Natural killer cell treated with Interleukin-12 subunit alpha and Interleukin-12 subunit beta and Interleukin-15 and Interleukin-18, amount 100 ng/mL, for 72 hours (primary cell): ENCODE data around the gene AFF2. TPM values are rescaled to one million over a fixed set of nuclear protein-coding genes. Genes with fewer than 3 reads are reported as not detected.

Experiments
- ATAC-seq, 2 donors: fragments of 150-1000 bp; cut with Tn5 transposase in 1 of 2; sonication (Bioruptor Pico), chemical (Tn5 transposase) in 1 of 2; 2 replicates each; pipeline ENCODE4 v1.10.0; 2021
- DNase-seq: peaks from one replicate; pipeline ENCODE4 v3.0.0; 2022; ENCODE audit warnings: low spot score
- H3K27ac Mint-ChIP-seq, 2 donors: 1 replicate in 1 of 2; 2 replicates in 1 of 2; pipeline ENCODE4 v1.8.0; 2022; ENCODE audit warnings: mixed read lengths in 2 of 2, mild to moderate bottlenecking in 1 of 2, moderate library complexity in 1 of 2
- H3K27me3 Mint-ChIP-seq, 2 donors: 1 replicate in 1 of 2; 2 replicates in 1 of 2; pipeline ENCODE4 v1.8.0; 2022; ENCODE audit warnings: mixed read lengths in 2 of 2
- H3K36me3 Mint-ChIP-seq: one replicate; pipeline ENCODE4 v1.8.0; 2022; ENCODE audit warnings: mixed read lengths
- H3K4me1 Mint-ChIP-seq, 2 donors: 1 replicate in 1 of 2; 2 replicates in 1 of 2; pipeline ENCODE4 v1.8.0; 2022; ENCODE audit warnings: low read depth in 2 of 2, mixed read lengths in 2 of 2, mild to moderate bottlenecking in 1 of 2
- H3K4me3 Mint-ChIP-seq: one replicate; pipeline ENCODE4 v1.8.0; 2022; ENCODE audit warnings: mixed read lengths
- H3K9me3 Mint-ChIP-seq: 2 replicates; pipeline ENCODE4 v1.8.0; 2022; ENCODE audit warnings: mixed read lengths
- total RNA-seq, 2 donors: library from RNA; stranded (reverse); gene quantifications; one replicate each; pipeline ENCODE4 v1.2.3, GENCODE V29; 2022

The AFF2 gene
- total RNA-seq, 2 donors from 2014 or later = 1.5 to 5.1 TPM

DNA sequence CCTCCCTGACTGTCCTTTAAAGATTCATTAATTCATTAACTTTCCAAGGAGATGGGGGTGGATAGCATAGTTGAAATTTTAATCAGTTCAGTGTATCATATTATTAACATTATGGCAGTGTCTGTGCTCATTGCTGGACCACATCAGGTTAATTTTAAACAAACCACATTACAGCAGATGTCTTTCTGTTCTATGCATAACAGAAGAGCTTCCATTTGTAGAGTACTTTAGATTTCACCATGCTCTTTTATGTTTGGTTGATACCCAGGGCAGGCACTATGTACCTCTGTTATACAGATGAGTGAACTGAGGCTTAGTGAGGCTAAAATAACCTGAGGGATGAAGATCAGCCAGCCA, 41.1 kb downstream of the AFF2 start:
- no peaks in the 10 kb centered on the region for H3K9me3 Mint-ChIP-seq
- H3K4me1 Mint-ChIP-seq = no peaks in the 10 kb centered on the region
- H3K27me3 Mint-ChIP-seq = peaks cover 0 to 5% of the 10 kb centered on the region in 2 donors
- DNase-seq (no peak), ATAC-seq (no peak)
- no peak overlapping the region for H3K27ac Mint-ChIP-seq
- H3K4me3 Mint-ChIP-seq = no peak overlapping the region
- H3K36me3 Mint-ChIP-seq = no peaks in the 10 kb centered on the region

GRCh38 chrX:148542481-148543255, 42.3 kb downstream of the AFF2 start:
- H3K9me3 Mint-ChIP-seq = no peaks in the 10 kb centered on the region
- no peak overlapping the region for H3K4me3 Mint-ChIP-seq
- H3K36me3 Mint-ChIP-seq = no peaks in the 10 kb centered on the region
- ATAC-seq (no peak), DNase-seq (no peak)
- H3K4me1 Mint-ChIP-seq = no peaks in the 10 kb centered on the region
- H3K27me3 Mint-ChIP-seq = peaks cover 0 to 5% of the 10 kb centered on the region in 2 donors
- H3K27ac Mint-ChIP-seq = no peak overlapping the region

DNA sequence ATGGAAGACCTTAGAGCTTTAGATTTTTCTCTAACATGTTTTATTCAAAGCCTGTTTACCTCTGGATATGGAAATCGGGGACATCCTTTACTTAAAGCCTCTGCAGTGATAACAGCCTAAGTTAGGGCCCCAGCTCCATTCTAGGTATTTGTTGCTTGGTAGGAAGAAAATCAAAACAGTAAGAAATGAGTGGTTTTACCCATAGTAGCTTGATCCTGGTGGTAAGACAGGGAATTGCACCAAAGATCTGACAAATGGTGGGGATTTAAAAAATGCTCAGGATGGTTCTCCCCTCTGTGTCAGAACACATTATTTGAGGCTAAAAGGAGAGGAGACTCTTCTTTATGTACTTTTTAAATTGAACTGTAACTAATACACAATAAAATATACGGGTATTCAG, 52.4 kb downstream of the AFF2 start:
- H3K27ac Mint-ChIP-seq = no peak overlapping the region
- ATAC-seq = no peak
- no peak for DNase-seq
- no peaks in the 10 kb centered on the region for H3K4me1 Mint-ChIP-seq
- no peak overlapping the region for H3K4me3 Mint-ChIP-seq
- H3K36me3 Mint-ChIP-seq = no peaks in the 10 kb centered on the region
- H3K27me3 Mint-ChIP-seq = peaks cover 0 to 8% of the 10 kb centered on the region in 2 donors
- H3K9me3 Mint-ChIP-seq = no peaks in the 10 kb centered on the region

DNA sequence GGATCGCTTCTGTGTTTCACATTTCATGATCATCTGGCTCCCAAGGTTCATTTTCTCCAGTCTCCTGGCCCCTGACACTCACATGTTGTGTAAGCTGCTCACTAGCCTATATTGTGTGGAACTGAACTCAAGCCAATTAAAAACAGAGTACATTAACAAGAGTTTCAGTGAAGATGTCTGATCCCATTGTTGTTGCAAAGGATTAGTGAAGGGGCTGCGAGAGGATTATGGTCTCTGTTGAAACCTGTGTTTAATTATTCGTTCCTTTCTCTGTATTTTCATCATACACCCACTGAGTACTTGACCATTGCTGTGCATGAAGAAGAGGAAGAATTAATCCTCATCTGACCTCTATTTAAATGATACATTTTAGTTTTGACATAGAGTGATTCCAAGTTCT, 54.7 kb downstream of the AFF2 start:
- no peak for ATAC-seq
- no peaks in the 10 kb centered on the region for H3K9me3 Mint-ChIP-seq
- H3K36me3 Mint-ChIP-seq = no peaks in the 10 kb centered on the region
- H3K27ac Mint-ChIP-seq = no peak overlapping the region
- no peak overlapping the region for H3K4me3 Mint-ChIP-seq
- no peaks in the 10 kb centered on the region for H3K4me1 Mint-ChIP-seq
- H3K27me3 Mint-ChIP-seq = peaks cover 0 to 9% of the 10 kb centered on the region in 2 donors
- DNase-seq = no peak

- ATAC-seq (no peak), DNase-seq (no peak)
- no peaks in the 10 kb centered on the region for H3K36me3 Mint-ChIP-seq
- no peaks in the 10 kb centered on the region for H3K4me1 Mint-ChIP-seq
- no peak overlapping the region for H3K4me3 Mint-ChIP-seq
- peaks cover 0 to 9% of the 10 kb centered on the region in 2 donors for H3K27me3 Mint-ChIP-seq
- no peaks in the 10 kb centered on the region for H3K9me3 Mint-ChIP-seq
- H3K27ac Mint-ChIP-seq = no peak overlapping the region
These were observed 55.3 kb downstream of the AFF2 start for GRCh38 chrX:148555571-148556243.

DNA sequence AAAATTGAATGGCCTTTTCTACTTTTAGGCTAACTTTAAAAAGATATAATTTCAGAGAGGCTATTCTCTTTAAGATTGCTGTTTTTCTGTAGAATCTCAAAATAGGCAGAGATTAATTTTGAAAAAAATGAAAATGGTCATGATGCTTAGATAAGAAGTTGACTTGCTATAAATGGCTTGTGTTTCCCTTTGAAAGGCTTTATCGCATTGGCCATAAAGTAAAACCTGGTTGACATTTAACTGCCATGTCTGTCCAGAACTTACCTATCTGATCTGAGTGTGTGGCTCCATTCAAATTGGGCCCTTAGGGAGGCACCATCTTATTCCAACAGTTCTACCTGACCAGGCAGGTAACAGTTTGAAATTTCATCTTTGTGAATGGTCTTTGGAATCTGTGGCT, 56.1 kb downstream of the AFF2 start:
- H3K36me3 Mint-ChIP-seq = no peaks in the 10 kb centered on the region
- DNase-seq (no peak), ATAC-seq (no peak)
- no peaks in the 10 kb centered on the region for H3K9me3 Mint-ChIP-seq
- H3K4me1 Mint-ChIP-seq = no peaks in the 10 kb centered on the region
- no peak overlapping the region for H3K4me3 Mint-ChIP-seq
- H3K27me3 Mint-ChIP-seq = peaks cover 0 to 9% of the 10 kb centered on the region in 2 donors
- H3K27ac Mint-ChIP-seq = no peak overlapping the region

GRCh38 chrX:148562846-148563245, 62.4 kb downstream of the AFF2 start:
- Mint-ChIP-seq H3K27me3 (peaks cover 12 to 15% of the 10 kb centered on the region in 2 donors), H3K4me3 (no peak overlapping the region), H3K4me1 (no peaks in the 10 kb centered on the region), H3K9me3 (peaks cover 3% of the 10 kb centered on the region), H3K27ac (no peak overlapping the region), H3K36me3 (no peaks in the 10 kb centered on the region)
- DNase-seq (no peak), ATAC-seq (no peak)

DNA sequence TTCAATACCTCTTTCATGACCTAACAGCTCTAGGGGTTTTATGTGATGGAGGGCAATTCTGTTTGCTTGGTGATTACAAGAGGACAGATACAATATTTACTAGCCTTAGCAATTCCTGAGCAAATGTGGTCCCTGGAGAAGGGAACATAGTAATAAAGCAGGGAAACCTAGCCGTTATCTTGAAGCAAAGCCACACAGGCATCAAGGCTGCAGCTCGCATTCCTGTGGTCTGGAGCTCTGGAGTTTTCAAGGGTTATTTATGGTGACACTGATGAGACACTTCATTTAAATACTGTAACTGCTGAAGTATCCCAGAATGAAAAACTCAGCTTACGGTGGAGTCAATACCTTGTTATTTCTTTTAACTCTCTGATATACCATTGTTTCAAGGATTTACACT, 66.8 kb downstream of the AFF2 start:
- H3K36me3 Mint-ChIP-seq = no peaks in the 10 kb centered on the region
- peaks cover 3% of the 10 kb centered on the region for H3K9me3 Mint-ChIP-seq
- no peak overlapping the region for H3K27ac Mint-ChIP-seq
- ATAC-seq = no peak
- H3K4me1 Mint-ChIP-seq = no peaks in the 10 kb centered on the region
- H3K27me3 Mint-ChIP-seq = peaks cover 13 to 15% of the 10 kb centered on the region in 2 donors
- no peak for DNase-seq
- no peak overlapping the region for H3K4me3 Mint-ChIP-seq

DNA sequence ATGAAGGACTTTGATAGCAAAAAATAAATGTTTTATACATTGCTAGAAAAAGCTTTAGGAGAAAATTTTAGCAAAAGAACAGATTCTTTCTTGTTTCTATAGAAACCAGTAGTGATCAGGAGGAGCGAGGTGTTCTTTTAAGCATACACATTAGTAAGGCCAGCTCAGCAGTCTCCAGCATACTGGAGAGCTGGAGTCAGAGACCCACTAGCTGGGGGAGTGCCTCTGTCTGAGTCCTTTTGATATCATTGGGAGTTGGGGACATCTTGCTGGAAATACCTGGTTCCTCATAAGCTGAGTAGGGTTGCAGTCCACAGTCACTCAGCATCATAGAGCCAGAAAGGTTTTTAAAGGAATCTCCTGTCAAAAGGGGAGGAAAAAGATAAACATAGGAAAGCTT, 67.4 kb downstream of the AFF2 start:
- Mint-ChIP-seq H3K9me3 (peaks cover 3% of the 10 kb centered on the region), H3K27ac (no peak overlapping the region), H3K27me3 (peaks cover 12 to 13% of the 10 kb centered on the region in 2 donors), H3K4me3 (no peak overlapping the region), H3K4me1 (no peaks in the 10 kb centered on the region), H3K36me3 (no peaks in the 10 kb centered on the region)
- ATAC-seq = no peak
- no peak for DNase-seq

DNA sequence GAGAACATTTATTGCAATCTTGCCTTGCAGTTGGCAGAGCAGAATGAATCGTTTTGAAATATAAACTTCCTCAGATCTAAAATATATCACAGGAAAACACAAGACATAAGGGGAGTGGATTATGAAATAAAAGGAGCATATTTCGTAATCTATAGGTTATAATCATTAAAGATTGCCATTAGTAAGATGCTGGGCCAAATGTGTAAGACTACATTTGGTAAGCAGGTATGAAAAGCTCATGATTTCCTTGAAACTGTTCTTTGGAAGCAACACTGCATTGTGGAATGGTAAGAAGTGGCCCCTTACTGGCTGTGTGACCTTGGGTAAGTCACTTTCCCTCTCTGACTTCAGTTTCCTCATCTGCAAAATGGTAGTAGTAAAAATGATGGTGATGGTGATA, 68.3 kb downstream of the AFF2 start:
- peaks cover 6 to 8% of the 10 kb centered on the region in 2 donors for H3K27me3 Mint-ChIP-seq
- H3K4me3 Mint-ChIP-seq = no peak overlapping the region
- H3K4me1 Mint-ChIP-seq = no peaks in the 10 kb centered on the region
- no peak overlapping the region for H3K27ac Mint-ChIP-seq
- H3K9me3 Mint-ChIP-seq = peaks cover 3% of the 10 kb centered on the region
- H3K36me3 Mint-ChIP-seq = no peaks in the 10 kb centered on the region
- ATAC-seq = no peak
- DNase-seq = no peak

DNA sequence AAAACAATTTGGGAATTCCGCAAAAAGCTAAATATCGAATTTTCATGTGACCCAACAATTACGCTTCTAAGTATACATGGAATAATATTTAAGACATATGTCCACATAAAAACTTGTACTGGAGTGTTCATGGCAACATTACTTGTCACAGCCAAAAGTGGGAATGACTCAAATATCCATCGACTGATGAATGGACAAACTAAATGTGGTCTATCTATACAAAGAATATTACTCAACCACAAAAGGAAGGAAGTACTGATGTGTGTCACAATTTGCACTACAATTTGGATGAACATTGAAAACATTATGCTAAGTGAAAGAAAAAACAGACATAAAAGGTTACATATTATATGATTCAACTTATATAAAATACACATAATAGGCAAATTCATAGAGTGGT, 71.9 kb downstream of the AFF2 start:
- DNase-seq = no peak
- ATAC-seq = no peak
- Mint-ChIP-seq H3K27ac (no peak overlapping the region), H3K4me3 (no peak overlapping the region), H3K4me1 (no peaks in the 10 kb centered on the region), H3K36me3 (no peaks in the 10 kb centered on the region), H3K9me3 (no peaks in the 10 kb centered on the region), H3K27me3 (peaks cover 0 to 9% of the 10 kb centered on the region in 2 donors)

- peaks cover 0 to 10% of the 10 kb centered on the region in 2 donors for H3K27me3 Mint-ChIP-seq
- H3K27ac Mint-ChIP-seq = no peak overlapping the region
- ATAC-seq (no peak), DNase-seq (no peak)
- no peaks in the 10 kb centered on the region for H3K9me3 Mint-ChIP-seq
- H3K4me3 Mint-ChIP-seq = no peak overlapping the region
- H3K4me1 Mint-ChIP-seq = no peaks in the 10 kb centered on the region
- H3K36me3 Mint-ChIP-seq = no peaks in the 10 kb centered on the region
These were observed 72.7 kb downstream of the AFF2 start for GRCh38 chrX:148573119-148573518.

DNA sequence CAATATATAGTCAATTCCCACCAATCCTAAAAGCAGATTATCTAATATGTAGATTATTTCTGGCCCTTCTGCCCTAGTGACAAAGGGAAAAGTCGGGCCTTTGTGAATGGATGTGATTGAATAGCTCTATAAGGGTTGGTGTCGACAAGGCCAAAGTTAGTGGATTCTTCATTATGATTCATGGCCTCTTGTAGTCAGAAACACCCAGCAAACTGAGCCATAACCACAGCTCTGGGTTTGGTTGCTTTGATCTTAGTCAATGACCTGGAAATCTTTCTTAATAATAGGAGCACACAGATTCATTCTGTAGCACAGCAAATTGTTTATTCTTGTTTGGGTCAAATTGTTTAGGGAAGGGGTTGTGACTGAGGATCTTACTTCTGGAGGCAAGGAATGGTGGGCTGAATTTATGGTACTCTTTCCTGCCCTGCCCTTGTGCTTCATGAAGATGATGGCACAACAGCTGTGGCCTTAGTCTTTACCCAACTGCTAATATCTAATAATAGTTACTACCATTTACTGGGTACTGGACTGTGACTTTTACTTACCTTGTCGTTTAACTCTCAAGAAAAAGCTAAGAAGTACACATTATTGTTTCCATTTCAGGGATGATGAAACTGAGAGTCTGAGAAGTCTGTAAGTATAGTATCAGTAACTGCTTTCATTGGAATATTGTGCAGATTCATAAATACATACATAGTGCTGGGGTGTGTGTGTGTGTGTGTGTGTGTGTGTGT, 74.0 kb downstream of the AFF2 start:
- Mint-ChIP-seq H3K4me1 (no peaks in the 10 kb centered on the region), H3K36me3 (no peaks in the 10 kb centered on the region), H3K27ac (no peak overlapping the region), H3K9me3 (no peaks in the 10 kb centered on the region), H3K27me3 (peaks cover 0 to 12% of the 10 kb centered on the region in 2 donors), H3K4me3 (no peak overlapping the region)
- no peak for ATAC-seq
- no peak for DNase-seq

DNA sequence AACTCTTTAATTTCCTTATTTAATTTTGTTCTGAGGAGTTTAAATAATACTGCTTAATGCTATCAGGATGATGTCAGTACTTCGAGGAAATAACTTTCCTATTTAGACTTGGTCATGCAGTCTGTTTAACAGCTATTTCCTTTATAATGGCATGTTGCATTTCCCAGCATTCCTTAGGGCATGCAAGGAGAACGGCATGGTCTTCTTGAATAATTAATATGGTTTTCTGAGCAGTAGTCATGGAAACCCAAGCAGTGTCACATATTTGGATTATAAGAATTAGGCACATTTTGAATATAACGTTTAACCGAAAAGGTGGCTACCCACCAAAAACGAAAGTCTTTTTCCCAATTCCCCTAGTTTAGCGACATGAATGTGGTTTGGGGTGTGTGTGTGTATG, 76.0 kb downstream of the AFF2 start:
- Mint-ChIP-seq H3K4me1 (no peaks in the 10 kb centered on the region), H3K4me3 (no peak overlapping the region), H3K36me3 (no peaks in the 10 kb centered on the region), H3K27me3 (peaks cover 0 to 15% of the 10 kb centered on the region in 2 donors), H3K9me3 (no peaks in the 10 kb centered on the region), H3K27ac (no peak overlapping the region)
- DNase-seq = no peak
- no peak for ATAC-seq
